Measurements from ENCODE around the gene USP14. TPM values are rescaled to one million over a fixed set of nuclear protein-coding genes. Genes with fewer than 3 reads are reported as not detected.
"Not testable (repeated sequence)": the region's sequence is repeated elsewhere in the genome, so short reads cannot be mapped to it uniquely, and the experiment has no call there.

USP14 gene
- total RNA-seq, 1 experiment from 2014 or later: 83.8 TPM

- Histone ChIP-seq H3K4me2 (peak overlapping the region; percentile 86), H2AFZ (peak overlapping the region; percentile 74; the same call in 1 of the 2 replicates), H3K9me3 (ENCODE audit: insufficient read depth, low read depth) (no peaks in the 10 kb centered on the region), H3K27ac (no peak overlapping the region; the same call in 1 of the 2 replicates), H3K36me3 (ENCODE audit: low read depth) (no peaks in the 10 kb centered on the region), H3K4me1 (replicated peaks; ENCODE audit: insufficient read depth) (peaks cover 7% of the 10 kb centered on the region; the same call in 1 of the 2 replicates), H3F3A (ENCODE audit: insufficient read depth, low read depth) (peaks cover 7% of the 10 kb centered on the region), H4K20me1 (ENCODE audit: insufficient read depth) (no peaks in the 10 kb centered on the region), H3K4me3 (peak overlapping the region; percentile 56), H3K27me3 (ENCODE audit: insufficient read depth, low read depth) (no peaks in the 10 kb centered on the region), H3K79me2 (ENCODE audit: low read depth) (no peaks in the 10 kb centered on the region), H3K9me2 (ENCODE audit: insufficient read depth) (no peaks in the 10 kb centered on the region)
- peak; percentile 38 to 85 for DNase-seq
- CTCF ChIA-PET: no interaction called here
- intact Hi-C loops (cut with micrococcal nuclease; ENCODE audit: unreplicated experiment): loop anchor here (5.0 kb wide), 1 partner anchor 46 kb away; the partner anchor contains the start of gene USP14
- no TSS peak for BruUV-seq (replicated peaks)
- POLR2A ChIA-PET (ENCODE audit: unreplicated experiment): no interaction called here
- no peak for TF ChIP-seq EZH2 (IDR thresholded peaks at IDR 0.05; ENCODE audit: low read depth)
- TF ChIP-seq, protein P1, sequence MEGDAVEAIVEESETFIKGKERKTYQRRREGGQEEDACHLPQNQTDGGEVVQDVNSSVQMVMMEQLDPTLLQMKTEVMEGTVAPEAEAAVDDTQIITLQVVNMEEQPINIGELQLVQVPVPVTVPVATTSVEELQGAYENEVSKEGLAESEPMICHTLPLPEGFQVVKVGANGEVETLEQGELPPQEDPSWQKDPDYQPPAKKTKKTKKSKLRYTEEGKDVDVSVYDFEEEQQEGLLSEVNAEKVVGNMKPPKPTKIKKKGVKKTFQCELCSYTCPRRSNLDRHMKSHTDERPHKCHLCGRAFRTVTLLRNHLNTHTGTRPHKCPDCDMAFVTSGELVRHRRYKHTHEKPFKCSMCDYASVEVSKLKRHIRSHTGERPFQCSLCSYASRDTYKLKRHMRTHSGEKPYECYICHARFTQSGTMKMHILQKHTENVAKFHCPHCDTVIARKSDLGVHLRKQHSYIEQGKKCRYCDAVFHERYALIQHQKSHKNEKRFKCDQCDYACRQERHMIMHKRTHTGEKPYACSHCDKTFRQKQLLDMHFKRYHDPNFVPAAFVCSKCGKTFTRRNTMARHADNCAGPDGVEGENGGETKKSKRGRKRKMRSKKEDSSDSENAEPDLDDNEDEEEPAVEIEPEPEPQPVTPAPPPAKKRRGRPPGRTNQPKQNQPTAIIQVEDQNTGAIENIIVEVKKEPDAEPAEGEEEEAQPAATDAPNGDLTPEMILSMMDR (conservative IDR thresholded peaks at IDR 0.05): no peak
Observed at GRCh38 chr18:111306-112014, 46.9 kb upstream of the USP14 start.

- H3K79me2 ChIP-seq (ENCODE audit: low read depth); H3K36me3 ChIP-seq (ENCODE audit: low read depth); H4K20me1 ChIP-seq (ENCODE audit: insufficient read depth); POLR2A ChIA-PET (ENCODE audit: unreplicated experiment); H3K27ac ChIP-seq; H3K9me3 ChIP-seq (ENCODE audit: insufficient read depth, low read depth); H3K4me1 ChIP-seq (replicated peaks; ENCODE audit: insufficient read depth); H3F3A ChIP-seq (ENCODE audit: insufficient read depth, low read depth); CTCF ChIA-PET; H3K27me3 ChIP-seq (ENCODE audit: insufficient read depth, low read depth); H3K9me2 ChIP-seq (ENCODE audit: insufficient read depth): not testable (repeated sequence)
- peak overlapping the region; percentile 39; the same call in 1 of the 2 replicates for H3K4me3 ChIP-seq
- BruUV-seq (replicated peaks): TSS peak; percentile 61
- intact Hi-C loops (cut with micrococcal nuclease; ENCODE audit: unreplicated experiment): loop anchor here (5.0 kb wide), 1 partner anchor 45 kb away; the partner anchor contains the start of gene USP14
- peak overlapping the region; percentile 51; the same call in 1 of the 2 replicates for H3K4me2 ChIP-seq
- 0 out of 2 replicates have a peak overlapping the region, but pooled peaks have one; percentile 75 for H2AFZ ChIP-seq
- DNase-seq: peak in 1 of 2 experiments; percentile 49
Observed at GRCh38 chr18:112015-112733, 46.2 kb upstream of the USP14 start.

GRCh38 chr18:120539-121260 is 37.7 kb upstream of the USP14 start:
- H3K27ac ChIP-seq; POLR2A ChIA-PET (ENCODE audit: unreplicated experiment); H3F3A ChIP-seq (ENCODE audit: insufficient read depth, low read depth); H3K4me3 ChIP-seq; H3K4me2 ChIP-seq; BruUV-seq (replicated peaks); H3K79me2 ChIP-seq (ENCODE audit: low read depth); H2AFZ ChIP-seq; H3K27me3 ChIP-seq (ENCODE audit: insufficient read depth, low read depth); intact Hi-C loops (cut with micrococcal nuclease; ENCODE audit: unreplicated experiment); DNase-seq; H3K4me1 ChIP-seq (replicated peaks; ENCODE audit: insufficient read depth); H3K9me3 ChIP-seq (ENCODE audit: insufficient read depth, low read depth); H4K20me1 ChIP-seq (ENCODE audit: insufficient read depth); CTCF ChIA-PET; H3K36me3 ChIP-seq (ENCODE audit: low read depth); H3K9me2 ChIP-seq (ENCODE audit: insufficient read depth): not testable (repeated sequence)

DNA sequence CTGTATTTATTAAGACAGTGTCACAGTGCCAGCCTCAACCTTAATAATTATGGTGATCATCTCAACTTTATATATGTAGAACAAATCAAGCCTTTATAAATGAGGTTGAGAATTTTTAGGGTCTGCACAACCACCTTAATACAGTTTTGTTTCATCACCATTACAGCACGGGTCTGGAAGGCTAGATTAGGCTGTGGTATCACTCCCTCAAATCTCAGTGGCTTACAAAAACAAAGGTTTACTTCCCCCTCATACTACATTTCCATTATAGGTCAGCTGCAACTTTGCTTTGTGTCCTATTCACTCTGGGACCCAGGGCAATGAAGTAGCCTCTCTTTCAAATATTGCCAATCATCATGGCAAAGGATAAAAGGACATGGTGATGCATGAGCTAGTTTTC is 23.3 kb upstream of the USP14 start:
- no TSS peak for BruUV-seq (replicated peaks)
- no peaks in the 10 kb centered on the region for H4K20me1 ChIP-seq (ENCODE audit: insufficient read depth)
- no peaks in the 10 kb centered on the region for H3K79me2 ChIP-seq (ENCODE audit: low read depth)
- ChIA-PET CTCF (no interaction called here), POLR2A (ENCODE audit: unreplicated experiment) (no interaction called here)
- no peak overlapping the region for H3K4me2 ChIP-seq
- no peak overlapping the region for H2AFZ ChIP-seq
- no peak overlapping the region for H3K27ac ChIP-seq
- H3K9me2 ChIP-seq (ENCODE audit: insufficient read depth): no peaks in the 10 kb centered on the region
- no peaks in the 10 kb centered on the region for H3K36me3 ChIP-seq (ENCODE audit: low read depth)
- no peak for DNase-seq
- H3F3A ChIP-seq (ENCODE audit: insufficient read depth, low read depth): no peaks in the 10 kb centered on the region
- no peaks in the 10 kb centered on the region for H3K27me3 ChIP-seq (ENCODE audit: insufficient read depth, low read depth)
- intact Hi-C loops (cut with micrococcal nuclease; ENCODE audit: unreplicated experiment): no loop called here
- peaks cover 3% of the 10 kb centered on the region; the same call in 1 of the 2 replicates for H3K9me3 ChIP-seq (ENCODE audit: insufficient read depth, low read depth)
- no peaks in the 10 kb centered on the region for H3K4me1 ChIP-seq (replicated peaks; ENCODE audit: insufficient read depth)
- H3K4me3 ChIP-seq: no peak overlapping the region
- TF ChIP-seq EZH2 (IDR thresholded peaks at IDR 0.05; ENCODE audit: low read depth): no peak
- TF ChIP-seq, protein P1 (conservative IDR thresholded peaks at IDR 0.05): no peak
